Measurements from ENCODE around the gene WASHC2C.
"Not testable (repeated sequence)": the region's sequence is repeated elsewhere in the genome, so short reads cannot be mapped to it uniquely, and the experiment has no call there.

Gene WASHC2C

DNA sequence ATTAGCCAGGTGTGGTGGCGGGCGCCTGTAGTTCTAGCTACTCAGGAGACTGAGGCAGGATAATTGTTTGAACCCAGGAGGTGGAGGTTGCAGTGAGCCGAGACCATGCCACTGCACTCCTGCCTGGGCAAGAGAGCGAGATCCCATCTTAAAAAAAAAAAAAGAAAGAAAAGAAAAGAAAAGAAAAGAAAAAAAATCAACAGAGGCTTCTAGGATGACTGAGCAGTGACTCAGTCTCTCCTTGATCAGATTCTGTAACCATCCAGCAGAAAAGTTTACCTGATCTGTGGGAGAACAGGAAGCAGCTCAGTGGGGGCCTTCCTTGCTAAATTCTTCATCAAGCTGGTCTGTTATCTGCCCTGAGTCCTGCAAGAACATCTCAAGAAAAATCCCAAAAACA is 87.1 kb downstream of the WASHC2C start:
- H3K4me1 ChIP-seq (ENCODE audit: control insufficient read depth, insufficient read depth, low read length); H3K4me3 ChIP-seq (ENCODE audit: low read depth, low read length); POLR2A ChIA-PET; H3K9me3 ChIP-seq (ENCODE audit: control insufficient read depth, insufficient read depth, low read depth, low read length); H3K36me3 ChIP-seq (ENCODE audit: control insufficient read depth in 2 of 2, insufficient read depth in 1 of 2, low read length in 2 of 2); H3K27ac ChIP-seq (ENCODE audit: extremely low read depth, low read depth, low read length); CTCF ChIA-PET: not testable (repeated sequence)

DNA sequence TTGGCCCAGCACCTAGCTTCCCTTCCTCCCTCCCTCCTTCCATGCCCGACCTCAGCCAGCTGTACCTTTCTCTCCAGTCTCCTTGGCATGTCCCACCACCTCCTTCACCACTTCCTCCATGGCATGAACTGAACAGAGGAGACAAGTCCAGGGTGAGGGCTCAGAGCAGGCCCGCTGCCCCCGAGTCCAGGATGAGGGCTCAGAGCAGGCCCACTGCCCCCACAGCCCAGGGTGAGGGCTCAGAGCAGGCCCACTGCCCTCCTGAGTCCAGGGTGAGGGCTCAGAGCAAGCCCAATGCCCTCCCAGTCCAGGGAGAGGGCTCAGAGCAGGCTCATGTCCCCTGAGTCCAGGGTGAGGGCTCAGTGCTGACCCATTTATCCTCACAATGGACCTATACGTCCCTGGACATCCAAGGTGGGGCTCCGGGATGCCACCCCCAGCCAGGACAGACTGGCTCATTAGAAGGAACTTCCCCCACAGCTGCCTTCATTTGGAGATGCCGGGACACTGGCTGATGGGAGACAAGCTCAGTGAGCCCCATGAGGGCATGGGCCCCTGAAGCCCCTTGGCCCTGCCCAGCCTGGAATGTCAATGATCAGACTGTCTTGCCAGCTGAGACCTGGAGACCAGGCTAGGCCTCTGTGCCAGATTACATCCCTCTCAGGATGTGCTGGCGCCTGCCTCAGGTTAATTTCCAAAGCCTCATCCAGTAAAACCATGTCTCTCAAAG is 90.2 kb downstream of the WASHC2C start:
- TF ChIP-seq ZNF624 (tag by site-specific recombination; IDR thresholded peaks at IDR 0.05): no peak
- no peak for TF ChIP-seq YY1 (tag by site-specific recombination; IDR thresholded peaks at IDR 0.05)
- no peak for TF ChIP-seq ZFP69B (tag by site-specific recombination; IDR thresholded peaks at IDR 0.05)
- no peak for TF ChIP-seq ZNF221 (tag by site-specific recombination; IDR thresholded peaks at IDR 0.05; ENCODE audit: borderline replicate concordance)
- TF ChIP-seq ZNF292 (tag by site-specific recombination; IDR thresholded peaks at IDR 0.05; ENCODE audit: borderline replicate concordance, low read depth): no peak
- TF ChIP-seq ZNF670 (tag by site-specific recombination; IDR thresholded peaks at IDR 0.05; ENCODE audit: low read depth): no peak
- POLR2A ChIA-PET: no interaction called here
- H3K27ac ChIP-seq (ENCODE audit: extremely low read depth, low read depth, low read length): no peak overlapping the region
- CTCF ChIA-PET: no interaction called here
- no peaks in the 10 kb centered on the region for H3K9me3 ChIP-seq (ENCODE audit: control insufficient read depth, insufficient read depth, low read depth, low read length)
- H3K4me1 ChIP-seq (ENCODE audit: control insufficient read depth, insufficient read depth, low read length): no peaks in the 10 kb centered on the region
- H3K36me3 ChIP-seq (ENCODE audit: control insufficient read depth in 2 of 2, insufficient read depth in 1 of 2, low read length in 2 of 2): no peaks in the 10 kb centered on the region
- no peak overlapping the region for H3K4me3 ChIP-seq (ENCODE audit: low read depth, low read length)

DNA sequence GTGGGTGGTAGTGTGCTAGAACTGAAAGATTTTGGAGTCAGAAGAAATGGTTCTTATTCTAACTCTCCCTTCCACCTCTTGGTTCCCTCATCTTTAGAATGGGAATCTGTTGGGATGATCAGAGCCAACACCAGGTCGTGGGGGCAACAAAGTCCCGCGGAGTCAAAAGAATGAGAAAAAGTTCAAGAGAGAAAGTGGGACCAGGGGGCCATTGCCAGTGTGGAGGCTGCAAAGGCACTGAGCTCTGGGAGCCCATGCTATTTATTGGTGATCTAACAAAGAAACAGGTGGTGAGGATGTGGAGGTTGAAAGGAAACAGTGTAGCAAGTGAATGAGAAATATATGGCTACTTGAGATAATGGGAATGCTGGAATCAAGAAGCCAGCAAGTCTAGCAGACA is 90.8 kb downstream of the WASHC2C start:
- POLR2A ChIA-PET: no interaction called here
- TF ChIP-seq YY2 (tag by site-specific recombination; IDR thresholded peaks at IDR 0.05) (no peak), ZNF791 (tag by site-specific recombination; IDR thresholded peaks at IDR 0.05) (no peak), SCRT2 (tag by site-specific recombination; IDR thresholded peaks at IDR 0.05) (no peak), ZNF23 (tag by site-specific recombination; IDR thresholded peaks at IDR 0.05; ENCODE audit: borderline replicate concordance) (no peak), YY1 (tag by site-specific recombination; IDR thresholded peaks at IDR 0.05) (no peak), ZNF571 (tag by site-specific recombination; IDR thresholded peaks at IDR 0.05) (no peak)
- TF ChIP-seq, protein P1, sequence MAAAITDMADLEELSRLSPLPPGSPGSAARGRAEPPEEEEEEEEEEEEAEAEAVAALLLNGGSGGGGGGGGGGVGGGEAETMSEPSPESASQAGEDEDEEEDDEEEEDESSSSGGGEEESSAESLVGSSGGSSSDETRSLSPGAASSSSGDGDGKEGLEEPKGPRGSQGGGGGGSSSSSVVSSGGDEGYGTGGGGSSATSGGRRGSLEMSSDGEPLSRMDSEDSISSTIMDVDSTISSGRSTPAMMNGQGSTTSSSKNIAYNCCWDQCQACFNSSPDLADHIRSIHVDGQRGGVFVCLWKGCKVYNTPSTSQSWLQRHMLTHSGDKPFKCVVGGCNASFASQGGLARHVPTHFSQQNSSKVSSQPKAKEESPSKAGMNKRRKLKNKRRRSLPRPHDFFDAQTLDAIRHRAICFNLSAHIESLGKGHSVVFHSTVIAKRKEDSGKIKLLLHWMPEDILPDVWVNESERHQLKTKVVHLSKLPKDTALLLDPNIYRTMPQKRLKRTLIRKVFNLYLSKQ (tag by site-specific recombination; IDR thresholded peaks at IDR 0.05; ENCODE audit: borderline replicate concordance): no peak
- TF ChIP-seq, protein P2, sequence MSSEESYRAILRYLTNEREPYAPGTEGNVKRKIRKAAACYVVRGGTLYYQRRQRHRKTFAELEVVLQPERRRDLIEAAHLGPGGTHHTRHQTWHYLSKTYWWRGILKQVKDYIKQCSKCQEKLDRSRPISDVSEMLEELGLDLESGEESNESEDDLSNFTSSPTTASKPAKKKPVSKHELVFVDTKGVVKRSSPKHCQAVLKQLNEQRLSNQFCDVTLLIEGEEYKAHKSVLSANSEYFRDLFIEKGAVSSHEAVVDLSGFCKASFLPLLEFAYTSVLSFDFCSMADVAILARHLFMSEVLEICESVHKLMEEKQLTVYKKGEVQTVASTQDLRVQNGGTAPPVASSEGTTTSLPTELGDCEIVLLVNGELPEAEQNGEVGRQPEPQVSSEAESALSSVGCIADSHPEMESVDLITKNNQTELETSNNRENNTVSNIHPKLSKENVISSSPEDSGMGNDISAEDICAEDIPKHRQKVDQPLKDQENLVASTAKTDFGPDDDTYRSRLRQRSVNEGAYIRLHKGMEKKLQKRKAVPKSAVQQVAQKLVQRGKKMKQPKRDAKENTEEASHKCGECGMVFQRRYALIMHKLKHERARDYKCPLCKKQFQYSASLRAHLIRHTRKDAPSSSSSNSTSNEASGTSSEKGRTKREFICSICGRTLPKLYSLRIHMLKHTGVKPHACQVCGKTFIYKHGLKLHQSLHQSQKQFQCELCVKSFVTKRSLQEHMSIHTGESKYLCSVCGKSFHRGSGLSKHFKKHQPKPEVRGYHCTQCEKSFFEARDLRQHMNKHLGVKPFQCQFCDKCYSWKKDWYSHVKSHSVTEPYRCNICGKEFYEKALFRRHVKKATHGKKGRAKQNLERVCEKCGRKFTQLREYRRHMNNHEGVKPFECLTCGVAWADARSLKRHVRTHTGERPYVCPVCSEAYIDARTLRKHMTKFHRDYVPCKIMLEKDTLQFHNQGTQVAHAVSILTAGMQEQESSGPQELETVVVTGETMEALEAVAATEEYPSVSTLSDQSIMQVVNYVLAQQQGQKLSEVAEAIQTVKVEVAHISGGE (tag by site-specific recombination; conservative IDR thresholded peaks at IDR 0.05; ENCODE audit: low read depth): no peak
- TF ChIP-seq, protein P3, sequence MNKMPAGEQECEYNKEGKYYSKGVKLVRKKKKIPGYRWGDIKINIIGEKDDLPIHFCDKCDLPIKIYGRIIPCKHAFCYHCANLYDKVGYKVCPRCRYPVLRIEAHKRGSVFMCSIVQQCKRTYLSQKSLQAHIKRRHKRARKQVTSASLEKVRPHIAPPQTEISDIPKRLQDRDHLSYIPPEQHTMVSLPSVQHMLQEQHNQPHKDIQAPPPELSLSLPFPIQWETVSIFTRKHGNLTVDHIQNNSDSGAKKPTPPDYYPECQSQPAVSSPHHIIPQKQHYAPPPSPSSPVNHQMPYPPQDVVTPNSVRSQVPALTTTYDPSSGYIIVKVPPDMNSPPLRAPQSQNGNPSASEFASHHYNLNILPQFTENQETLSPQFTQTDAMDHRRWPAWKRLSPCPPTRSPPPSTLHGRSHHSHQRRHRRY (tag by site-specific recombination; IDR thresholded peaks at IDR 0.05): no peak
- TF ChIP-seq, protein P4, sequence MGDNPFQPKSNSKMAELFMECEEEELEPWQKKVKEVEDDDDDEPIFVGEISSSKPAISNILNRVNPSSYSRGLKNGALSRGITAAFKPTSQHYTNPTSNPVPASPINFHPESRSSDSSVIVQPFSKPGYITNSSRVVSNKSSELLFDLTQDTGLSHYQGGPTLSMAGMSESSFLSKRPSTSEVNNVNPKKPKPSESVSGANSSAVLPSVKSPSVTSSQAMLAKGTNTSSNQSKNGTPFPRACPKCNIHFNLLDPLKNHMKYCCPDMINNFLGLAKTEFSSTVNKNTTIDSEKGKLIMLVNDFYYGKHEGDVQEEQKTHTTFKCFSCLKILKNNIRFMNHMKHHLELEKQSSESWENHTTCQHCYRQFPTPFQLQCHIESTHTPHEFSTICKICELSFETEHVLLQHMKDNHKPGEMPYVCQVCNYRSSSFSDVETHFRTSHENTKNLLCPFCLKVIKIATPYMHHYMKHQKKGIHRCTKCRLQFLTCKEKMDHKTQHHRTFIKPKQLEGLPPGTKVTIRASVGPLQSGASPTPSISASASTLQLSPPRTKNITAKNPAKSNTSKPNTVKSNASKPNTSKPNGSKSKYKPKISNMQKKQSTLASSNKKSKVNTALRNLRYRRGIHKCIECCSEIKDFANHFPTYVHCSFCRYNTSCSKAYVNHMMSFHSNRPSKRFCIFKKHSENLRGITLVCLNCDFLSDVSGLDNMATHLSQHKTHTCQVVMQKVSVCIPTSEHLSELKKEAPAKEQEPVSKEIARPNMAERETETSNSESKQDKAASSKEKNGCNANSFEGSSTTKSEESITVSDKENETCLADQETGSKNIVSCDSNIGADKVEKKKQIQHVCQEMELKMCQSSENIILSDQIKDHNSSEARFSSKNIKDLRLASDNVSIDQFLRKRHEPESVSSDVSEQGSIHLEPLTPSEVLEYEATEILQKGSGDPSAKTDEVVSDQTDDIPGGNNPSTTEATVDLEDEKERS (tag by site-specific recombination; IDR thresholded peaks at IDR 0.05): no peak

More for the DNA sequence above, 90.8 kb downstream of the WASHC2C start:
- no peaks in the 10 kb centered on the region for H3K36me3 ChIP-seq (ENCODE audit: control insufficient read depth in 2 of 2, insufficient read depth in 1 of 2, low read length in 2 of 2)
- CTCF ChIA-PET: no interaction called here
- no peak overlapping the region for H3K27ac ChIP-seq (ENCODE audit: extremely low read depth, low read depth, low read length)
- no peaks in the 10 kb centered on the region for H3K4me1 ChIP-seq (ENCODE audit: control insufficient read depth, insufficient read depth, low read length)
- H3K4me3 ChIP-seq (ENCODE audit: low read depth, low read length): no peak overlapping the region
- no peaks in the 10 kb centered on the region for H3K9me3 ChIP-seq (ENCODE audit: control insufficient read depth, insufficient read depth, low read depth, low read length)

Data from HEK293 (cell line).